IMR-90 (cell line): ENCODE data around the gene COQ8A. TPM values are rescaled to one million over a fixed set of nuclear protein-coding genes. Genes with fewer than 3 reads are reported as not detected.

Experiments
- ATAC-seq: fragments of 200-7000 bp; cut with Tn5 transposase; 2 replicates; pipeline ENCODE4 v1.9.1; 2020; ENCODE audit warnings: low read depth, mild to moderate bottlenecking, moderate library complexity
- BruUV-seq: library from RNA; stranded (reverse); fragments of 400-500 nt; replicated peaks from 2 replicates; lab custom pipeline; 2021; lab: Mats Ljungman, UMichigan
- CTCF ChIA-PET: fragments of 300-600 bp; formaldehyde crosslinking; extraction: SDS; loops from one replicate; lab custom pipeline; 2021; ENCODE audit warnings: antibody characterized with exemption; lab: Yijun Ruan, JAX
- POLR2A ChIA-PET: fragments of 300-600 bp; sonication (Branson Sonifier 250); formaldehyde crosslinking; loops from one replicate; lab custom pipeline; 2022; ENCODE audit warnings: antibody characterized with exemption; ENCODE audit not compliant: unreplicated experiment; lab: Charles Lee
- DNase-seq: peaks from one replicate; pipeline ENCODE4 v3.0.0; 2013
- H2AFZ ChIP-seq: replicated peaks from 2 replicates; pipeline ENCODE3; 2013; ENCODE audit warnings: low read length, mild to moderate bottlenecking; ENCODE audit not compliant: poor library complexity
- H2AK5ac ChIP-seq: 2 replicates; pipeline ENCODE4 v1.6.1; 2013; ENCODE audit warnings: low read depth, low read length, inconsistent platforms
- H2AK9ac ChIP-seq: replicated peaks from 2 replicates; pipeline ENCODE3; 2013; ENCODE audit warnings: mild to moderate bottlenecking, low read depth, low read length, moderate library complexity; ENCODE audit not compliant: poor library complexity
- H2BK120ac ChIP-seq: 2 replicates; pipeline ENCODE4 v1.6.1; 2013; ENCODE audit warnings: low read depth, low read length, inconsistent platforms
- H2BK15ac ChIP-seq: 3 replicates; pipeline ENCODE4 v1.6.1; 2013; ENCODE audit warnings: low read depth, low read length, inconsistent platforms
- H2BK20ac ChIP-seq: 2 replicates; pipeline ENCODE4 v1.6.1; 2013; ENCODE audit warnings: low read depth, mild to moderate bottlenecking, inconsistent platforms, low read length, moderate library complexity
- H2BK5ac ChIP-seq: 2 replicates; pipeline ENCODE4 v1.6.1; 2013; ENCODE audit warnings: mild to moderate bottlenecking, low read depth, low read length, inconsistent platforms; ENCODE audit not compliant: poor library complexity, severe bottlenecking
- H3K14ac ChIP-seq: replicated peaks from 2 replicates; pipeline ENCODE4 v1.6.1; 2013; ENCODE audit warnings: low read depth, low read length, inconsistent platforms
- H3K18ac ChIP-seq: 2 replicates; pipeline ENCODE4 v1.6.1; 2013; ENCODE audit warnings: low read depth, low read length, control low read depth
- H3K23ac ChIP-seq: 2 replicates; pipeline ENCODE4 v1.6.1; 2013; ENCODE audit warnings: low read depth, low read length, inconsistent platforms
- H3K27ac ChIP-seq: 2 replicates; pipeline ENCODE4 v1.5.1; 2013; ENCODE audit warnings: mild to moderate bottlenecking, control low read depth, low read length; ENCODE audit not compliant: insufficient read depth
- H3K27me3 ChIP-seq: 2 replicates; pipeline ENCODE4 v1.6.1; 2013; ENCODE audit warnings: low read length; ENCODE audit not compliant: control insufficient read depth, insufficient read depth
- H3K36me3 ChIP-seq: 2 replicates; pipeline ENCODE4 v1.6.1; 2013; ENCODE audit warnings: low read length, mixed read lengths; ENCODE audit not compliant: control insufficient read depth, insufficient read depth
- H3K4ac ChIP-seq: 2 replicates; pipeline ENCODE4 v1.6.1; 2013; ENCODE audit warnings: low read depth, low read length, inconsistent platforms
- H3K4me1 ChIP-seq: 2 replicates; pipeline ENCODE4 v1.6.1; 2013; ENCODE audit warnings: low read length, mixed read lengths; ENCODE audit not compliant: control insufficient read depth, insufficient read depth
- H3K4me2 ChIP-seq: 2 replicates; pipeline ENCODE4 v1.6.1; 2013; ENCODE audit warnings: low read depth, mild to moderate bottlenecking, control low read depth, low read length, moderate library complexity
- H3K4me3 ChIP-seq: 2 replicates; pipeline ENCODE4 v1.5.1; 2013; ENCODE audit warnings: low read depth, mild to moderate bottlenecking, control low read depth, low read length, moderate library complexity; ENCODE audit not compliant: insufficient read depth
- H3K56ac ChIP-seq: 2 replicates; pipeline ENCODE4 v1.6.1; 2013; ENCODE audit warnings: low read length, inconsistent platforms; ENCODE audit not compliant: insufficient read depth; ENCODE audit errors: extremely low read depth
- H3K79me1 ChIP-seq, 2 experiments: 2 replicates each; pipeline ENCODE4 v1.6.1; 2013; ENCODE audit warnings: low read length in 2 of 2, inconsistent platforms in 1 of 2, low read depth in 1 of 2
- H3K9ac ChIP-seq: 2 replicates; pipeline ENCODE4 v1.6.1; 2013; ENCODE audit warnings: low read depth, low read length, control low read depth
- H3K9me1 ChIP-seq: 2 replicates; pipeline ENCODE4 v1.6.1; 2013; ENCODE audit warnings: low read length, inconsistent platforms; ENCODE audit not compliant: insufficient read depth
- H3K9me3 ChIP-seq: 2 replicates; pipeline ENCODE4 v1.6.1; 2013; ENCODE audit warnings: low read length; ENCODE audit not compliant: control insufficient read depth, insufficient read depth
- H4K20me1 ChIP-seq: 2 replicates; pipeline ENCODE4 v1.6.1; 2013; ENCODE audit warnings: low read length, inconsistent platforms; ENCODE audit not compliant: insufficient read depth
- H4K5ac ChIP-seq: 2 replicates; pipeline ENCODE4 v1.6.1; 2013; ENCODE audit warnings: mild to moderate bottlenecking, low read depth, low read length, control low read depth
- H4K8ac ChIP-seq, 2 experiments: 2 replicates each; pipeline ENCODE4 v1.6.1; 2013; ENCODE audit warnings: low read depth in 2 of 2, low read length in 2 of 2, control low read depth in 1 of 2, inconsistent platforms in 1 of 2
- H4K91ac ChIP-seq: 2 replicates; pipeline ENCODE4 v1.6.1; 2013; ENCODE audit warnings: low read depth, low read length, inconsistent platforms; ENCODE audit not compliant: insufficient read depth
- BHLHE40 ChIP-seq: fragments of 150-350 bp; IDR thresholded peaks from 2 replicates; pipeline ENCODE4 v1.6.1; 2016; ENCODE audit warnings: mild to moderate bottlenecking, low read depth, low read length
- CEBPB ChIP-seq: IDR thresholded peaks from 2 replicates; pipeline ENCODE4 v1.6.1; 2012; ENCODE audit warnings: low read depth, low read length, improper control_type of control experiment
- CHD1 ChIP-seq: IDR thresholded peaks from 2 replicates; pipeline ENCODE4 v1.6.1; 2012; ENCODE audit warnings: low read depth, low read length, improper control_type of control experiment
- FOS ChIP-seq: fragments of 150-350 bp; IDR thresholded peaks from 2 replicates; pipeline ENCODE4 v1.6.1; 2016; ENCODE audit warnings: low read depth, low read length
- MAFK ChIP-seq: IDR thresholded peaks from 2 replicates; pipeline ENCODE4 v1.6.1; 2012; ENCODE audit warnings: low read depth, low read length, improper control_type of control experiment
- MAZ ChIP-seq: IDR thresholded peaks from 2 replicates; pipeline ENCODE4 v1.6.1; 2012; ENCODE audit warnings: low read depth, mild to moderate bottlenecking, low read length, improper control_type of control experiment, moderate library complexity, borderline replicate concordance
- MXI1 ChIP-seq: IDR thresholded peaks from 2 replicates; pipeline ENCODE4 v1.6.1; 2012; ENCODE audit warnings: low read depth, mild to moderate bottlenecking, low read length, moderate library complexity, borderline replicate concordance
- NFE2L2 ChIP-seq: fragments of 150-350 bp; IDR thresholded peaks from 2 replicates; pipeline ENCODE4 v1.6.1; 2016; ENCODE audit warnings: low read depth, mild to moderate bottlenecking, low read length
- POLR2A ChIP-seq: IDR thresholded peaks from 2 replicates; pipeline ENCODE4 v1.6.1; 2012; ENCODE audit warnings: mild to moderate bottlenecking, low read depth, low read length
- RAD21 ChIP-seq: IDR thresholded peaks from 2 replicates; pipeline ENCODE4 v1.6.1; 2012; ENCODE audit warnings: low read length, improper control_type of control experiment
- RCOR1 ChIP-seq: IDR thresholded peaks from 2 replicates; pipeline ENCODE4 v1.6.1; 2012; ENCODE audit warnings: mild to moderate bottlenecking, low read length, improper control_type of control experiment; ENCODE audit not compliant: insufficient replicate concordance
- RFX5 ChIP-seq: IDR thresholded peaks from 2 replicates; pipeline ENCODE4 v1.8.0; 2012; ENCODE audit warnings: low read depth, mild to moderate bottlenecking, low read length, moderate library complexity
- SMC3 ChIP-seq: fragments of 150-350 bp; IDR thresholded peaks from 2 replicates; pipeline ENCODE4 v1.6.1; 2016; ENCODE audit warnings: low read depth, mild to moderate bottlenecking, antibody characterized with exemption, low read length, moderate library complexity
- WGBS, 2 experiments: methylation state at CpG; one replicate each; pipeline versions ENCODE4 v1.1.5 to v1.1.7; 2013; ENCODE audit warnings: missing lambda C conversion rate in 2 of 2; ENCODE audit not compliant: insufficient read length in 1 of 2; ENCODE audit errors: extremely low coverage in 2 of 2; 5-methylcytosine and 5-hydroxymethylcytosine counted together
- dilution Hi-C: fragments of 300-500 bp; cut with HindIII; formaldehyde crosslinking; loops from one replicate; pipeline ENCODE4 v1.14.3; 2018; ENCODE audit warnings: low sequenced_read_pairs; ENCODE audit not compliant: unreplicated experiment
- in situ Hi-C: fragments of 300-500 bp; cut with MboI; formaldehyde crosslinking; loops from 3 replicates; pipeline ENCODE4 v1.14.3; 2019; ENCODE audit warnings: low sequenced_read_pairs, inconsistent platforms, mixed read lengths
- intact Hi-C: fragments of 100-400 bp; cut with micrococcal nuclease; formaldehyde crosslinking; loops from 2 replicates; pipeline ENCODE4 v1.10.0; 2022
- polyA plus RNA-seq, 3 experiments: library from polyadenylated mRNA; depleted of rRNA; stranded (reverse); fragments of >200 nt; gene quantifications; 2 replicates each; pipeline ENCODE4 v1.2.3, GENCODE V29; 2012; ENCODE audit warnings: low replicate concordance in 1 of 3
- total RNA-seq: library from RNA; depleted of rRNA; stranded (reverse); fragments of >200 nt; gene quantifications from 2 replicates; pipeline ENCODE4 v1.2.3, GENCODE V29; 2012
- TF ChIP-seq, protein P1 (sequence below): fragments of 150-350 bp; IDR thresholded peaks from 2 replicates; pipeline ENCODE4 v1.6.1; 2017; ENCODE audit warnings: mild to moderate bottlenecking, antibody characterized with exemption, low read length, low read depth
- TF ChIP-seq, protein P2 (sequence below): fragments of 150-350 bp; IDR thresholded peaks from 2 replicates; pipeline ENCODE4 v1.6.1; 2016; ENCODE audit warnings: low read depth, mild to moderate bottlenecking, low read length, moderate library complexity, borderline replicate concordance
- TF ChIP-seq, protein P3 (sequence below): conservative IDR thresholded peaks from 2 replicates; pipeline ENCODE4 v1.5.1; 2012; ENCODE audit warnings: mild to moderate bottlenecking, low read depth, low read length, improper control_type of control experiment

Gene COQ8A
- total and polyA plus RNA-seq, 2 of the 4 experiments (the other 2 are of a cell fraction), result 3.8 to 6.1 TPM

- 100% methylated on average over 7 of the region's 34 CpGs; no CpG with 5 or more reads in 1 of the 2 experiments for WGBS, 2 experiments
- Histone ChIP-seq H2BK5ac (no peak overlapping the region), H2BK20ac (no peak overlapping the region), H3K23ac (no peak overlapping the region), H2AK9ac (peak overlapping the region; percentile 16), H4K91ac (no peak overlapping the region), H4K20me1 (no peaks in the 10 kb centered on the region), H4K5ac (no peak overlapping the region), H2BK15ac (no peak overlapping the region), H3K4me2 (no peak overlapping the region), H3K4ac (no peak overlapping the region), H3K9ac (no peak overlapping the region), H2BK120ac (no peak overlapping the region), H2AK5ac (no peak overlapping the region), H4K8ac (no peak overlapping the region), H2AFZ (no peak overlapping the region), H3K56ac (no peak overlapping the region), H3K9me3 (peaks cover 5% of the 10 kb centered on the region), H3K27me3 (no peaks in the 10 kb centered on the region), H3K36me3 (no peaks in the 10 kb centered on the region), H3K4me1 (peaks cover 14% of the 10 kb centered on the region; the same call in 1 of the 2 replicates), H3K79me1 (no peaks in the 10 kb centered on the region), H3K9me1 (no peaks in the 10 kb centered on the region), H3K14ac (no peak overlapping the region), H3K4me3 (no peak overlapping the region), H3K27ac (no peak overlapping the region), H3K18ac (no peak overlapping the region)
- TF ChIP-seq RFX5, result no peak
- TF ChIP-seq MXI1, result no peak
- TF ChIP-seq, protein P1, sequence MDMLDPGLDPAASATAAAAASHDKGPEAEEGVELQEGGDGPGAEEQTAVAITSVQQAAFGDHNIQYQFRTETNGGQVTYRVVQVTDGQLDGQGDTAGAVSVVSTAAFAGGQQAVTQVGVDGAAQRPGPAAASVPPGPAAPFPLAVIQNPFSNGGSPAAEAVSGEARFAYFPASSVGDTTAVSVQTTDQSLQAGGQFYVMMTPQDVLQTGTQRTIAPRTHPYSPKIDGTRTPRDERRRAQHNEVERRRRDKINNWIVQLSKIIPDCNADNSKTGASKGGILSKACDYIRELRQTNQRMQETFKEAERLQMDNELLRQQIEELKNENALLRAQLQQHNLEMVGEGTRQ, result no peak
- no peak for TF ChIP-seq BHLHE40
- TF ChIP-seq MAFK, result no peak
- no peak for TF ChIP-seq CEBPB
- TF ChIP-seq, protein P2, sequence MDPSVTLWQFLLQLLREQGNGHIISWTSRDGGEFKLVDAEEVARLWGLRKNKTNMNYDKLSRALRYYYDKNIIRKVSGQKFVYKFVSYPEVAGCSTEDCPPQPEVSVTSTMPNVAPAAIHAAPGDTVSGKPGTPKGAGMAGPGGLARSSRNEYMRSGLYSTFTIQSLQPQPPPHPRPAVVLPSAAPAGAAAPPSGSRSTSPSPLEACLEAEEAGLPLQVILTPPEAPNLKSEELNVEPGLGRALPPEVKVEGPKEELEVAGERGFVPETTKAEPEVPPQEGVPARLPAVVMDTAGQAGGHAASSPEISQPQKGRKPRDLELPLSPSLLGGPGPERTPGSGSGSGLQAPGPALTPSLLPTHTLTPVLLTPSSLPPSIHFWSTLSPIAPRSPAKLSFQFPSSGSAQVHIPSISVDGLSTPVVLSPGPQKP, result no peak
- no peak for TF ChIP-seq RAD21
- TF ChIP-seq CHD1, result no peak
- TF ChIP-seq POLR2A, result no peak
- TF ChIP-seq RCOR1, result no peak
- TF ChIP-seq MAZ, result no peak
- no peak for TF ChIP-seq FOS
- TF ChIP-seq, protein P3, sequence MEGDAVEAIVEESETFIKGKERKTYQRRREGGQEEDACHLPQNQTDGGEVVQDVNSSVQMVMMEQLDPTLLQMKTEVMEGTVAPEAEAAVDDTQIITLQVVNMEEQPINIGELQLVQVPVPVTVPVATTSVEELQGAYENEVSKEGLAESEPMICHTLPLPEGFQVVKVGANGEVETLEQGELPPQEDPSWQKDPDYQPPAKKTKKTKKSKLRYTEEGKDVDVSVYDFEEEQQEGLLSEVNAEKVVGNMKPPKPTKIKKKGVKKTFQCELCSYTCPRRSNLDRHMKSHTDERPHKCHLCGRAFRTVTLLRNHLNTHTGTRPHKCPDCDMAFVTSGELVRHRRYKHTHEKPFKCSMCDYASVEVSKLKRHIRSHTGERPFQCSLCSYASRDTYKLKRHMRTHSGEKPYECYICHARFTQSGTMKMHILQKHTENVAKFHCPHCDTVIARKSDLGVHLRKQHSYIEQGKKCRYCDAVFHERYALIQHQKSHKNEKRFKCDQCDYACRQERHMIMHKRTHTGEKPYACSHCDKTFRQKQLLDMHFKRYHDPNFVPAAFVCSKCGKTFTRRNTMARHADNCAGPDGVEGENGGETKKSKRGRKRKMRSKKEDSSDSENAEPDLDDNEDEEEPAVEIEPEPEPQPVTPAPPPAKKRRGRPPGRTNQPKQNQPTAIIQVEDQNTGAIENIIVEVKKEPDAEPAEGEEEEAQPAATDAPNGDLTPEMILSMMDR, result no peak
- no peak for TF ChIP-seq NFE2L2
- no peak for TF ChIP-seq SMC3
- no peak for DNase-seq
- intact Hi-C loops, result no loop called here
- no peak for ATAC-seq
- BruUV-seq, result no TSS peak
- dilution Hi-C loops, result no loop called here
- POLR2A ChIA-PET, result no interaction called here
- CTCF ChIA-PET, result no interaction called here
- in situ Hi-C loops, result no loop called here
Measured at GRCh38 chr1:226976276-226976977, 36.3 kb downstream of the COQ8A start.
